ENCODE results near the gene DGKQ. TPM values are rescaled to one million over a fixed set of nuclear protein-coding genes. Genes with fewer than 3 reads are reported as not detected.

Gene DGKQ
- total RNA-seq, 1 donor from 2014 or later = 15.4 TPM

DNA sequence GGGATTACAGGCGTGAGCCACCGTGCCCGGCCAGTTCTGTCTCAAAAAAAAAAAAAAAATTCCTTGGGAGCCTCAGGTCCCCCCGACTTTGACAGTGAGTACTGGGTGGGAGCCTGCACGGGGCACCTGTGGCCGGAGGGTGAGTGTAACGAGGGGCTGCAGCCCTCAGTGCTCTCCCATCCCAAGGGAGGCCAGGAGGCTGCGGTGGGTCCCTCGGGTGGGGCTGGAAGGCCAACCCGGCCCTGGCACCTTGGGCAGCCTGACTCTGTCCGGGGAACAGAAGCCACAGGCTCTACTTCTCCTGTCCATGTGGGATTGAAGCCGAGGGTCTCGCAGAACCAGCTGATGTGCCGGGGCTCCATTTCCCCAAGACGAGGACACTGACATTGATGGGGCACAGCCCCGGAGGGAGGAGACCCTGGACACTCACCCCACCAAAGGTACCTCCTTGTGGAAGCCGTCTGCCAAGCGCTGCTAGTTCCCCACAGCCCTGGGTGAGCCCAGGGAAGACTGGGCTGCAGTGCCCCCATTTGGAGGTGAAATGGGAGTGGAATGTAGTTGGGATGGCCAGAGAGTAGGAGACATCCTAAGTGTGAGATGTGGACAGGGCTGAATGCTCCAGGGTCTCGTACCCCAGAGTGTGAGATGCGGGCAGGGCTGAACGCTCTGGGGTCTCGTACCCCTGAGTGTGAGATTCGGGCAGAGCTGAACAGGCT is 22.1 kb upstream of the DGKQ start:
- Mint-ChIP-seq H3K4me3 (ENCODE audit: unreplicated experiment) (no peak overlapping the region), H3K27me3 (ENCODE audit: low read depth) (peaks cover 2% of the 10 kb centered on the region), H3K4me1 (ENCODE audit: low read depth) (peaks cover 10% of the 10 kb centered on the region), H3K36me3 (ENCODE audit: low read depth) (no peaks in the 10 kb centered on the region), H3K27ac (ENCODE audit: unreplicated experiment) (no peak overlapping the region), H3K9me3 (ENCODE audit: low read depth) (no peaks in the 10 kb centered on the region)
- DNase-seq (ENCODE audit: low spot score) = no peak
- TF ChIP-seq, protein P1, sequence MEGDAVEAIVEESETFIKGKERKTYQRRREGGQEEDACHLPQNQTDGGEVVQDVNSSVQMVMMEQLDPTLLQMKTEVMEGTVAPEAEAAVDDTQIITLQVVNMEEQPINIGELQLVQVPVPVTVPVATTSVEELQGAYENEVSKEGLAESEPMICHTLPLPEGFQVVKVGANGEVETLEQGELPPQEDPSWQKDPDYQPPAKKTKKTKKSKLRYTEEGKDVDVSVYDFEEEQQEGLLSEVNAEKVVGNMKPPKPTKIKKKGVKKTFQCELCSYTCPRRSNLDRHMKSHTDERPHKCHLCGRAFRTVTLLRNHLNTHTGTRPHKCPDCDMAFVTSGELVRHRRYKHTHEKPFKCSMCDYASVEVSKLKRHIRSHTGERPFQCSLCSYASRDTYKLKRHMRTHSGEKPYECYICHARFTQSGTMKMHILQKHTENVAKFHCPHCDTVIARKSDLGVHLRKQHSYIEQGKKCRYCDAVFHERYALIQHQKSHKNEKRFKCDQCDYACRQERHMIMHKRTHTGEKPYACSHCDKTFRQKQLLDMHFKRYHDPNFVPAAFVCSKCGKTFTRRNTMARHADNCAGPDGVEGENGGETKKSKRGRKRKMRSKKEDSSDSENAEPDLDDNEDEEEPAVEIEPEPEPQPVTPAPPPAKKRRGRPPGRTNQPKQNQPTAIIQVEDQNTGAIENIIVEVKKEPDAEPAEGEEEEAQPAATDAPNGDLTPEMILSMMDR (IDR thresholded peaks at IDR 0.05) = no peak

DNA sequence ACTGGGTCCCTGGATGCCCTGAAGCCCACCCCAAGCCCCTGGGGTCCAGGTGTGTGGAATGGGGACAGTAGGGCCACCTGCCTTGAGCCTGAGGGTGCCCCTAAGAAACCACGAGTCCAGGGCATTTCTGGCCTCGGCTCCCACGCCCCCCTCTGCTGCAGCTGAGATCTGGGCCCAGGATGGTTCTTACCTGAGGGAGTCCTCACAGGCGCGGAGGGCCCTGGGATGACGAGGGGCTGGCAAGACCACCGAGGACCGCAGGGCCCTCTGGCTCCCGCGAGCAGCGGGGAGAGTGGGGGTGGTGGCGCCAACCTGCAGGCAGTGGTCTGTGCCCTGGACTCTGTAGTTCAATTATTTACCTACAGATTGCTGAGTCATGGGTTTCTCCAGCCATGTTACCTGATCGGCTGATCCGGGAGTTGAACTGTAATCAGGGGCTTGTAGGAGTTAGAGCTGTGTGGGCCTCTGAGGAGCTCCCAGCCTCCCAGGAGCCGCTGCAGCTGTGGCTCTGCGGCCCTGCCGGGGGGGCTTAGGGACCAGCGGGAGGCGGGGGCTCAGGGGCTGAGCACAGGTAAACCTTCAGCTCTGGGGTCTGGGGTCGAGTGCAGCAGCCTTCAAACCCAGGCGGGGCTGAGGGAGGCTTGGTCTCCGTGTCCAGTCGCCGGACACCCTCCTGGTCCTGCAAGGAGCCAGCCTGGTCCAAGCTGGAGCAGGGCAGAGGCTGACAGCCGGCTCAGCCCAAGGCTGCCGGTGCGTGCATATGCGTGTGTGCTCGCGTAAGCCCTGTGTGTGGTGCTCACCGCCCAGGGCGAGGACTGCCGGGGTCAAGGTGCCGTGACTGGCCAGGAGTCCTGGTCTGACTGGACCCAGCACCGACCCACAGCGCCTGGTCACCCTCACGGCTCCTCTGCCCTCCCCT is 20.0 kb upstream of the DGKQ start, which contains the start of gene SLC26A1:
Gene SLC26A1, minus strand, starts transcription at position 294 of the 919 bp plus-strand sequence. CDS start 1,701 bp downstream, outside the sequence.
- no peak for DNase-seq (ENCODE audit: low spot score)
- H3K9me3 Mint-ChIP-seq (ENCODE audit: low read depth) = no peaks in the 10 kb centered on the region
- H3K4me3 Mint-ChIP-seq (ENCODE audit: unreplicated experiment) = no peak within 1 kb of the TSS
- H3K36me3 Mint-ChIP-seq (ENCODE audit: low read depth) = peaks cover 1% of the 10 kb centered on the region
- H3K4me1 Mint-ChIP-seq (ENCODE audit: low read depth) = peaks cover 10% of the 10 kb centered on the region
- no peak within 1 kb of the TSS for H3K27ac Mint-ChIP-seq (ENCODE audit: unreplicated experiment)
- TF ChIP-seq, protein P1 (IDR thresholded peaks at IDR 0.05) = no peak
- no peaks in the 10 kb centered on the region for H3K27me3 Mint-ChIP-seq (ENCODE audit: low read depth)

DNA sequence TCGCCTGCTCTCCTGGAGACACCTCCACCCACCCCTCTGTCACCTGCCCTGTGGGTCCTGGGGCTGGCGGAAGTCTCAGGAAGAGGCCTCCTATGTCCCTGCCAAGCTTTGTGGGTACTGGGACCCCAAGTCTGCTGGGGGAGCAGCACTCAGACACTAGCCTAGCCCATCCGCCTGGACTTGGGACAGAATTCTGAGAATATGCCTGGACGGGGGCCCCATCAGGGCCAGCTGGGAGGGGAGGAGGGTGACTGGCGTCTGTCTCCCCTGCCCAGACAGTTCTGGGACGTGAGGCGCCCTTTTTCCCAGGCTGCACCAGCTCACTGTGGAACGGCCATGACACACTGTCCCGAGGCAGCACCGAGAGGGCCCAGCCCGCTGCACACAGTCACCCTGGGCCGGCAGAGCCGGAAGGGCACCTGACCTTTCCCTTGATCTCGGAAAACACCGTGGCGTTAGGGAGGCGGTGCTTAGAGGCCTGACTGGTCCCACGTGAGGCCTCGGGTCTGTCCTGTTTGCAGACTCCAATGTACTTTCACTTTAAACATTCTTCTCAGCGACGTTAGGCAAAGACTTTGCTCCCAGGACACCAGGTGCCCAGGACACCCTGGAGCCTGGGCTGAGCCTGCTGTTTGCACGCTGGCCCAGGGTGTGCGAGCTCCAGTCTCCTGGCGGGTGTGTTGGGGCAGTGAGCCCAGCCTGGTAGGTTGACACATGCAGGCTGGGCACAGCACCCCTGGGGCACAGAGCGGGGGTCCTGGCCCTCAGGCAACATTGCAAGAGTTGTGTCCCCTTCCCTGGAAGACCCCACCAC is 19.1 kb upstream of the DGKQ start:
- DNase-seq (ENCODE audit: low spot score) = no peak

DNA sequence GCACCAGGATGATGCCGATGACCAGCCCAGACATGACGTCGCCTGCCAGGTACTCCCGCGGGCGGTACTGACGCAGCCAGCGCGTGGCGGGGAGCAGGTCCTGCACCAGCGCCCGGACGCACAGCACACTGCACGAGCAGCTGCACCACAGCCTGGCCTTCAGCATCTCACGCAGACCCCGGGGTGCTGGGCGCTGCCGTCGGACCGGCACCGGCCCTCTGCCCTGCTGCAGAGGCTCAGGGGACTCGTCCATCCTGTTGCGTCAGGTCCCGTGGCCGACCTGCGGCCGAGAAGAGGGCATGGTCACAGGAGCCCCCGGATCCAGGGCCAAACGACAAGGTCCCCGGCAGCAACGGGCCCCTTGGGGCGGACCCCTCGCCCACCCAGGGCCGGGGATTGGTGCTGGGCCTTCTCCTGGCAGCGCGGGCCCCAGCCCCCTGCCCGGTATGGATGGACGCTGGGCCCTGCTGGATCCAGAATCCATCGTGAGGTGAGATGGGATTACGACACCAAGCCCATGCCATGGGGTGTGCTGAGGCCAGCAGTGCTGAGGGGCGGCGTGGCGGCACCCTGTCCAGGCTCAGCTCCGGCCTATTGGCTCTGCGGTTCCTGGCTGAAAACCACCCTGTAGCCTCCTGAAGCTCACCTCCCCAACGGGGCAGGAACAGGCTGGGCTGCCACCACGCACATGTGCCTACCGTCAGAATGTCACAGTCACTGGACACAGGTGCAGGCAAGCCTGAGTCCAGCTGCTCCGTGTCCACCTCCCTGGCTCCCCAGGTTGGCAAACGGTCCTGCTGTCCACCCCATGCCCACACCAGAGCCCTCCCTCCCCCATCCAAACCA is 18.3 kb upstream of the DGKQ start:
- no peak overlapping the region for H3K27ac Mint-ChIP-seq (ENCODE audit: unreplicated experiment)
- H3K9me3 Mint-ChIP-seq (ENCODE audit: low read depth) = no peaks in the 10 kb centered on the region
- H3K4me3 Mint-ChIP-seq (ENCODE audit: unreplicated experiment) = no peak overlapping the region
- H3K27me3 Mint-ChIP-seq (ENCODE audit: low read depth) = no peaks in the 10 kb centered on the region
- H3K4me1 Mint-ChIP-seq (ENCODE audit: low read depth) = peaks cover 15% of the 10 kb centered on the region
- DNase-seq (ENCODE audit: low spot score) = no peak
- TF ChIP-seq, protein P1 (IDR thresholded peaks at IDR 0.05) = no peak
- H3K36me3 Mint-ChIP-seq (ENCODE audit: low read depth) = peaks cover 1% of the 10 kb centered on the region

More for the DNA sequence above, 19.1 kb upstream of the DGKQ start:
- H3K9me3 Mint-ChIP-seq (ENCODE audit: low read depth) = no peaks in the 10 kb centered on the region
- no peak overlapping the region for H3K4me3 Mint-ChIP-seq (ENCODE audit: unreplicated experiment)
- H3K27ac Mint-ChIP-seq (ENCODE audit: unreplicated experiment) = no peak overlapping the region
- peaks cover 16% of the 10 kb centered on the region for H3K4me1 Mint-ChIP-seq (ENCODE audit: low read depth)
- H3K36me3 Mint-ChIP-seq (ENCODE audit: low read depth) = peaks cover 1% of the 10 kb centered on the region
- no peaks in the 10 kb centered on the region for H3K27me3 Mint-ChIP-seq (ENCODE audit: low read depth)
- TF ChIP-seq, protein P1 (IDR thresholded peaks at IDR 0.05) = no peak

All from chondrocyte (in vitro differentiated cells).